CD4-positive, alpha-beta T cell treated with Interleukin-4 for 1 hour (primary cell): ENCODE results near the gene ATP9A.
"Not testable (repeated sequence)": the region's sequence is repeated elsewhere in the genome, so short reads cannot be mapped to it uniquely, and the experiment has no call there.

Source experiments
- DNase-seq, 2 donors: peaks; one replicate each; pipeline ENCODE4 v3.0.0-alpha.2; 2020 to 2022

The ATP9A gene, protein sequence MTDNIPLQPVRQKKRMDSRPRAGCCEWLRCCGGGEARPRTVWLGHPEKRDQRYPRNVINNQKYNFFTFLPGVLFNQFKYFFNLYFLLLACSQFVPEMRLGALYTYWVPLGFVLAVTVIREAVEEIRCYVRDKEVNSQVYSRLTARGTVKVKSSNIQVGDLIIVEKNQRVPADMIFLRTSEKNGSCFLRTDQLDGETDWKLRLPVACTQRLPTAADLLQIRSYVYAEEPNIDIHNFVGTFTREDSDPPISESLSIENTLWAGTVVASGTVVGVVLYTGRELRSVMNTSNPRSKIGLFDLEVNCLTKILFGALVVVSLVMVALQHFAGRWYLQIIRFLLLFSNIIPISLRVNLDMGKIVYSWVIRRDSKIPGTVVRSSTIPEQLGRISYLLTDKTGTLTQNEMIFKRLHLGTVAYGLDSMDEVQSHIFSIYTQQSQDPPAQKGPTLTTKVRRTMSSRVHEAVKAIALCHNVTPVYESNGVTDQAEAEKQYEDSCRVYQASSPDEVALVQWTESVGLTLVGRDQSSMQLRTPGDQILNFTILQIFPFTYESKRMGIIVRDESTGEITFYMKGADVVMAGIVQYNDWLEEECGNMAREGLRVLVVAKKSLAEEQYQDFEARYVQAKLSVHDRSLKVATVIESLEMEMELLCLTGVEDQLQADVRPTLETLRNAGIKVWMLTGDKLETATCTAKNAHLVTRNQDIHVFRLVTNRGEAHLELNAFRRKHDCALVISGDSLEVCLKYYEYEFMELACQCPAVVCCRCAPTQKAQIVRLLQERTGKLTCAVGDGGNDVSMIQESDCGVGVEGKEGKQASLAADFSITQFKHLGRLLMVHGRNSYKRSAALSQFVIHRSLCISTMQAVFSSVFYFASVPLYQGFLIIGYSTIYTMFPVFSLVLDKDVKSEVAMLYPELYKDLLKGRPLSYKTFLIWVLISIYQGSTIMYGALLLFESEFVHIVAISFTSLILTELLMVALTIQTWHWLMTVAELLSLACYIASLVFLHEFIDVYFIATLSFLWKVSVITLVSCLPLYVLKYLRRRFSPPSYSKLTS

DNA sequence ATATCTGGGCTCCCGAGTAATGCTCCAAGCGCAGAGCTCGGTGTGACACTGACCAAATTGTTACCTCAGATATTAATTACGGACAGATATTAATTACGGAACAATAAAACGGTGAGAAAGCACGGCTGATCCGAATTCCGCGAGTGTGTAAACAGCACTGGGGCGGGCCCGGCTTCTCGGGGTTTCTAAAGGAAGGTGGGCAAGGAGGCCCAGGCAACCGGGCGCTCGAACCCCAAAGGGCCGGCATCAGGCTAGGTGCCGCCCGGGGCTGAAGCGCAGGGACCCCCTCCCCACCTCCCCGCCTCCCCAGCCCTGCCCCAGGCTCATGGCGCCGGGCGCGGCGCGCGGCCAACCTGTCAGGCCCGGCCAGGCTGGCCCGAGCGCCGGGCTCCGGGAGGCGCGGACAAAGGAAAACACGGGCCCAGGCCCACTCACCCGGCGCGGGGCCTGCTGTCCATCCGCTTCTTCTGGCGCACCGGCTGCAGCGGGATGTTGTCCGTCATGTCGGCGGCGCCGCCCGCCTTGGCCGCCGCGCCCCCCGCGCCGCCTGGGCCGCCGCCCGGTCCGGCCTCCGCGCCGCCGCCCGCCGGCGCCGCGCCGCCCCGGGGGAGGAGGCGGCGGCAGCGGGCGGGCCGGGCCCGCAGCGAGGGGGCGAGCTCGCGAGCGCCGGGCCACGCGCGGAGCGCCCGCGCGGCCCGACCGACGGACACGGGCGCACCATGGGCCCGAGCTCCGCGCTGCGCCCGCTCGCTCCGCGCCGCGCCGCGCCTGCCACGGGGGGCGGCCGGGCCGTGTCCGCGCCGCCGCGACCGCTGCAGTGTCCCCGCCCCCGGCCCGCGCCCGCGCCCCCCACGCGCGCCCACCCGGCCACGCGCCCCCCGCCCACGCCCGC, at the start of gene ATP9A:
Gene ATP9A (minus strand): TSS at position 524 of the 892 bp plus-strand sequence. CDS start 21 bp downstream, at position 503.
- no peak for DNase-seq

DNA sequence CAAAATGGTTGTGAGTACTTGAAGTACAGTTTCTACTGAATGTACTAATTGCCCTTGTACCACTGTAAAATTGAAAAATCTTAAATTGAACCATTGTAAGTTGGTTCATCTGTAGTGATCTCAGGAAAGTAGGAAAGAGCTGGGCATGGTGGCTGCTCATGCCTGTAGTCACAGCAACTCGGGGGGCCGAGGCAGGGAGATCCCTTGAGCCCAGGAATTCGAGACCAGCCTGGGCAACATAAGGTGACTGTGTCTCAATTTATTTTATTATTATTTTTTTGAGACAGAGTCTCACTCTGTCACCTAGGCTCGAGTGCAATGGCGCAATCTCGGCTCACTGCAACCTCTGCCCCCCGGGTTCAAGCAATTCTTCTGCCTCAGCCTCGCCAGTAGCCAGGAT, 48.7 kb upstream of the ATP9A start:
- not testable (repeated sequence) for DNase-seq

GRCh38 chr20:51815383-51816076, 47.3 kb upstream of the ATP9A start:
- DNase-seq, result no peak

- DNase-seq, result no peak
These were observed 44.7 kb upstream of the ATP9A start for GRCh38 chr20:51812861-51813260.

DNA sequence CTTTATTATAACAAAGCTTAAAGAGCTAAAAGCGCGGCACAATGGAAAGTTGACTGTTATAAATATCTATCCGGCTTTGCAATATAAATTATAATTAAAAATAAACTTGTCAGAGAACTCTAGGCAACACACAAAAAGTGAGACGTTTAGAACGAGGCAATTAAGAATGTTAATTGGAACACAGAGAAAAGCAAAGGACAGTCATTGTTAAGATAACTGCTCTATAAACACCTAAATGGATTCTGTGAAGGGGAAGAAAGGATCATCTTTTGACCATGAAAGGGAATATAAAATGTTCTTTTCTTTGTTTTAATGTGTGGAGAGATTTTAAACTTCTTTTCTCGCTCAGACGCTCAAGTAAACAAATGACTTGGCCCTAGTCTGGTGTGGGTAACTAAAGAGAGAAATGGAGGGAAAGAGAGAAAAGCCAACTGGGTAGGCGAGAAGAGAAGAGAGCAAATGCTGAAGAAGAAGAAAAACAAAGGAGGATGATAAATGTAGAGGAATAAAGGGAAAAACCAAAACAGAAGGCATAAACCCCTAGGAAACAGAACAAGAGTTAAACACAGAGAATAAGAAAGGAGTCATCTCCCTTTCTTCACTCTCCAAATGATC, 43.4 kb upstream of the ATP9A start:
- DNase-seq, result no peak

- DNase-seq, result no peak
These were observed 42.8 kb upstream of the ATP9A start for GRCh38 chr20:51811042-51811355.

GRCh38 chr20:51810155-51811041, 42.2 kb upstream of the ATP9A start:
- DNase-seq, result no peak

GRCh38 chr20:51807720-51808250, 39.6 kb upstream of the ATP9A start:
- no peak for DNase-seq

DNA sequence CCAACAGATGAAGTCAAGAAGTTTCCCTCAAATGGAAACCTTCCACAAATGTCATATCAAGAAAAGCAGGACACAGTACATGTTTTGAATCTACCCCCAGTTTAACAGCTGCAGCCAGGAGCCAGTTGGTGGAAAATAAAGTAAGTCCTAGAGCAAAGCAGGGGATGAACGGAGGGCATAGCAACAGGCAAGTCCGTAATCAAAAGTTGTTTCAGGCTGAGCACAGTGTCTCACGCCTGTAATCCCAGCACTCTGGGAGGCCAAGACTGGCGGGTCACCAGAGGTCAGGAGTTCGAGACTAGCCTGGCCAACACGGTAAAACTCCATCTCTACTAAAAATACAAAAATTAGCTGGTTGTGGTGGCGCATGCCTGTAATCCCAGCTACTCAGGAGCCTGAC, 36.6 kb upstream of the ATP9A start:
- DNase-seq, result no peak

DNA sequence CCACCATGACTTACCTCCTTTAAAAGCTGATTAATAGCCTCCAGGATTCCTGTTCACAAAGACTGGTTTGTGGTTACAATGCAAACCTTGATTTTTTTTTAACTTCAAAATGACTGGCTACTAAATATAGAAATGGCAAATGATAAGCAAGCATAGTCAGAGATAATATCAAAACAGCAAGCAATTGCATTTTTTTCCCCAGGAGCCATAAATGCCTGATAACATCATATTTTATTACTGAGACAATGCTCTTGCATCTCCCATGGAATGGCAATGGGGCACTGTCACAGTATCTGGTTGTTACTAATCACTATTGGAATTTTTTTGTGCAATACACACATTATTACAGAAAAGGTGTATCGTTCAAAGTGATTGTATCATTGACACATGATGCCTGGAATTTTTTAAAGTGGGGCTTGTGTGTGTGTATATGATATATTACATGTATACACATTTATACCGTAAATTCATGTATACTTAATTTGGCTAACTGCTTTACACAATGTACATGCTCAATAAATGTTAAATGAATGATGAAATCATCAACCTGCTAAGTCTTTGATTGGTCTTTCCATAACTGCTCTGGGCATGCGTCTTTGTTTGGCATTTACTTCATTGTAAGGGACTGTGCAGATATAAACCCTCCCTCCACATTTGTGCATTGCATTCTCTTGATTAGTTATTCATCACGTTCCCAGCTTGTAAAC, 35.1 kb upstream of the ATP9A start:
- no peak for DNase-seq

GRCh38 chr20:51802170-51802751, 34.1 kb upstream of the ATP9A start, which contains the start of gene SALL4:
Gene SALL4, minus strand, starts transcription at chr20:51802521. Its CDS starts 113 bp downstream, at chr20:51802408.
- no peak for DNase-seq

DNA sequence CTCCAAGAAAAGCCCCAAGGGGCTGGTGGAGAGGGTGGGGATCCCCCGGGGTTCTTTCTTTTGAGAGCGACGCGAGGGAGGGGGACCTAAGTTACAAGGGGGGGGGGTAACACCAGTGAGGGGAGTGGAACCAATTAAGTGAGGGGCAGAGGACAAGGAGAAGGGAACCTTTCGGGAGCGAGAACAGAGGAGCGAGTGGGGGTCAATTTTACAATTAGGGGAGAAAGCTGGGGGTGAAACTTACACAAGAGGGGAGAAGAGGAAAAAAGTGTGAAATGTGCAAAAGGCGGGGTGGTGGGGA, 33.6 kb upstream of the ATP9A start:
- no peak for DNase-seq

GRCh38 chr20:51801122-51801822, 33.1 kb upstream of the ATP9A start:
- DNase-seq, result no peak

DNA sequence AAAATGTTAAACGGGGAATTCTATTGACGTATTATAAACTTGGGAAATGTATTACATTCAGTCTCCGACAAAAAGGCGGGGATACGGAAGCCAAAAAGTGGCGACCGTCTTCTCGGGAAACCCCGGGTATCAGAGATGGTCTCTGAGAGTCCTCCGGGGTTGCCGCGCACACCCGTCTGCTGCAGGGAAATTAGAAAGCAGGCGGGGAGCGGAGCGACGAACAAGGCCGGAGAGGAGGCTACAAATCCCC, 32.6 kb upstream of the ATP9A start:
- no peak for DNase-seq

DNA sequence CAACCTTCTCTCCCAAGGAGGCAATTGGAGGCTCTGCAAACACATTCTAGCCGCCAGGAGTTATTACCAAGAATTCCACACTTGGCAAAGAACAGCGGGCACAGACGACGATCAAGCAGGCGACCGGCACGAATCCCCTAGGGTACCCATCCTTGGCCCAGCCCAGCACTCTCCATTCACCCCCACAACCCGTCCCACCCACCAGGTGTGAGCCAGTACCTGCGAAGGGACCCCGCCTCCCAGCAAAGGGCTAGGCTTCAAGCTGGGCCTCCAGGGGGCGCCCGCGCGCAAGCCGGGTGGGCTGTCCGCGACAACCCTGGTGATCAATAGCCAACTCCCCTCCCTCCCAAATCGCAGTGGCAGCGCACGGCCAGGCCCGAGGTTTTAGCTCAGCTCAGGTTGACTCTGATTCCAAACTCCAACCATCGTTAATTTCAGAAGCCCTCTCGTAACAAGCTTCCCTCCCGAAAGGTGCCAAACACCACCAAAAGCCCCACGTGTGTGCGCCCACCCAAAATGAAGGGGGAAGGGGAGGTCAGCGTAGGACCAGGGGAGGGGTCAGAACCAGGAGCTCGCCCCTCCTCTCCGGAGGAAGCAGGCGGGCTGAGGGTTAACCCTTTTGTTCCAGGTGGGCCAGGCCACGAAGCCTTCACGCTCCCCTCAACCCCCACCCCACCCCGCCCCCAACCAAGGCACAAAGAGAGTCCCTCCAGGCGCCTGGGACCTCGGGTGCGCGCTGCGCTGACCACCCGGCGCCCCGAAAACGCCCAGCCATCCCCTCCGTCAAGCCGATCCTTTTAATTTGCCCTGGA, 32.1 kb upstream of the ATP9A start:
- peak; percentile 38 to 53 for DNase-seq

- no peak for DNase-seq
These were observed 31.2 kb upstream of the ATP9A start for GRCh38 chr20:51799401-51799860.

- no peak for DNase-seq
These were observed 29.3 kb upstream of the ATP9A start for GRCh38 chr20:51797357-51798025.
